OCI-LY1 (cell line): ENCODE measurements around the gene SULT1E1.

Experiments
- H2AFZ ChIP-seq: fragments of 200-600 bp; sonication (generic), shearing (Covaris generic); 2 replicates; pipeline ENCODE4 v1.6.0; 2014; ENCODE audit warnings: antibody characterized with exemption, mild to moderate bottlenecking, low read length
- H3F3A ChIP-seq: fragments of 200-600 bp; sonication (generic), shearing (Covaris generic); 2 replicates; pipeline ENCODE4 v1.6.0; 2014; ENCODE audit warnings: mild to moderate bottlenecking, antibody characterized with exemption, low read length, moderate library complexity; ENCODE audit not compliant: insufficient read depth
- H3K27ac ChIP-seq: fragments of 200-600 bp; sonication (generic); 2 replicates; pipeline ENCODE4 v1.5.1; 2014; ENCODE audit warnings: low read length, mixed run types, mild to moderate bottlenecking, low read depth; ENCODE audit not compliant: poor library complexity, severe bottlenecking
- H3K27me3 ChIP-seq: fragments of 200-600 bp; sonication (generic); 2 replicates; pipeline ENCODE4 v1.6.0; 2014; ENCODE audit warnings: antibody characterized with exemption, mild to moderate bottlenecking, low read length, moderate library complexity; ENCODE audit not compliant: insufficient read depth
- H3K36me3 ChIP-seq: fragments of 200-600 bp; sonication (generic); 2 replicates; pipeline ENCODE4 v1.6.1; 2014; ENCODE audit warnings: mild to moderate bottlenecking, antibody characterized with exemption, low read length, moderate library complexity, mixed read lengths; ENCODE audit not compliant: insufficient read depth
- H3K4me1 ChIP-seq: fragments of 200-600 bp; sonication (generic); 2 replicates; pipeline ENCODE4 v1.5.1; 2014; ENCODE audit warnings: mild to moderate bottlenecking, low read length, moderate library complexity; ENCODE audit not compliant: insufficient read depth, severe bottlenecking
- H3K4me2 ChIP-seq: fragments of 200-600 bp; sonication (generic), shearing (Covaris generic); 2 replicates; pipeline ENCODE4 v1.6.1; 2014; ENCODE audit warnings: low read length
- H3K4me3 ChIP-seq: fragments of 200-600 bp; sonication (generic); 2 replicates; pipeline ENCODE4 v1.5.1; 2014; ENCODE audit warnings: low read length, low read depth, mild to moderate bottlenecking, mixed read lengths; ENCODE audit not compliant: poor library complexity, severe bottlenecking
- H3K79me2 ChIP-seq: fragments of 200-600 bp; shearing (Covaris generic); 2 replicates; pipeline ENCODE4 v1.6.1; 2016; ENCODE audit warnings: mixed run types, low read length, mixed read lengths; ENCODE audit not compliant: insufficient read depth
- H3K9ac ChIP-seq: fragments of 200-600 bp; sonication (generic), shearing (Covaris generic); 2 replicates; pipeline ENCODE4 v1.6.1; 2014; ENCODE audit warnings: mild to moderate bottlenecking, low read length, mixed read lengths
- H3K9me2 ChIP-seq: fragments of 200-600 bp; sonication (generic), shearing (Covaris generic); 2 replicates; pipeline ENCODE4 v1.6.1; 2014; ENCODE audit warnings: low read depth, mild to moderate bottlenecking, low read length, mixed read lengths
- H3K9me3 ChIP-seq: fragments of 200-600 bp; shearing (Covaris generic); 2 replicates; pipeline ENCODE4 v1.6.1; 2014; ENCODE audit warnings: low read length, mixed read lengths
- H4K20me1 ChIP-seq: fragments of 200-600 bp; sonication (generic), shearing (Covaris generic); 2 replicates; pipeline ENCODE4 v1.6.0; 2016; ENCODE audit warnings: mild to moderate bottlenecking, low read length; ENCODE audit not compliant: insufficient read depth
- CTCF ChIP-seq: fragments of 200-600 bp; sonication (generic), shearing (Covaris generic); IDR thresholded peaks from 2 replicates; pipeline ENCODE4 v1.5.1; 2017; ENCODE audit warnings: mild to moderate bottlenecking, antibody characterized with exemption, low read length, moderate library complexity, mixed read lengths
- EZH2 ChIP-seq: fragments of 200-600 bp; sonication (generic), shearing (Covaris generic); IDR thresholded peaks from 2 replicates; pipeline ENCODE4 v1.8.0; 2017; ENCODE audit warnings: borderline replicate concordance, mixed run types, mild to moderate bottlenecking, antibody characterized with exemption, low read length, moderate library complexity, mixed read lengths

Gene SULT1E1

GRCh38 chr4:69843932-69844331, 16.0 kb downstream of the SULT1E1 start:
- H3K27ac ChIP-seq: no peak overlapping the region
- no peaks in the 10 kb centered on the region for H3K27me3 ChIP-seq
- TF ChIP-seq EZH2 (no peak), CTCF (no peak)
- H2AFZ ChIP-seq: no peak overlapping the region
- H3K9me3 ChIP-seq: no peaks in the 10 kb centered on the region
- H3K9ac ChIP-seq: no peak overlapping the region
- H3K9me2 ChIP-seq: no peaks in the 10 kb centered on the region
- no peak overlapping the region for H3K4me2 ChIP-seq
- H3F3A ChIP-seq: no peaks in the 10 kb centered on the region
- no peaks in the 10 kb centered on the region for H4K20me1 ChIP-seq
- no peaks in the 10 kb centered on the region for H3K4me1 ChIP-seq
- no peaks in the 10 kb centered on the region for H3K79me2 ChIP-seq
- H3K36me3 ChIP-seq: no peaks in the 10 kb centered on the region
- no peak overlapping the region for H3K4me3 ChIP-seq

GRCh38 chr4:69843301-69843700, 16.6 kb downstream of the SULT1E1 start:
- Histone ChIP-seq H3F3A (no peaks in the 10 kb centered on the region), H3K9me2 (no peaks in the 10 kb centered on the region), H3K27me3 (no peaks in the 10 kb centered on the region), H3K9ac (no peak overlapping the region), H3K9me3 (no peaks in the 10 kb centered on the region), H2AFZ (no peak overlapping the region), H3K27ac (no peak overlapping the region), H4K20me1 (no peaks in the 10 kb centered on the region), H3K4me1 (no peaks in the 10 kb centered on the region), H3K4me3 (no peak overlapping the region), H3K79me2 (no peaks in the 10 kb centered on the region), H3K4me2 (no peak overlapping the region), H3K36me3 (no peaks in the 10 kb centered on the region)
- TF ChIP-seq EZH2: no peak
- no peak for TF ChIP-seq CTCF

DNA sequence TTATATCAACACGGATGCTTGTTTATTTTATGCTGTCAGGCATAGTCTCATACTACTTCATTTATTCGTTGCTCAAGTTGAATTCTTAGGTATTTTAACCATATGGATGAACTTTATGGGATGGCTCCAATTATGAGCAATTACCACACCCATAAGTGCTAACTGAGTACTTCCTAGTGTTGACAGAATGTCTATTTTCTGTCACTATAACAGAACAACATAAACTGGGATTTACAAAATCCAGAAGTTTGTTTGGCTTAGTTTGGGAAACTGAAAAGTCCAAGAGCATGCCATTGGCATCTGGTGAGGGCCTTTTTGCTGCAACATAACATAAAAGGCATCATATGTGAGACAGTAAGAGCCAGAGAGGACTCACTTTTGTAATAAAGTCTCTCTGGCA, 21.0 kb downstream of the SULT1E1 start:
- H3K36me3 ChIP-seq: no peaks in the 10 kb centered on the region
- no peaks in the 10 kb centered on the region for H4K20me1 ChIP-seq
- no peak overlapping the region for H3K27ac ChIP-seq
- H2AFZ ChIP-seq: no peak overlapping the region
- TF ChIP-seq CTCF (no peak), EZH2 (no peak)
- H3K9me3 ChIP-seq: no peaks in the 10 kb centered on the region
- no peaks in the 10 kb centered on the region for H3F3A ChIP-seq
- no peaks in the 10 kb centered on the region for H3K4me1 ChIP-seq
- no peaks in the 10 kb centered on the region for H3K27me3 ChIP-seq
- no peaks in the 10 kb centered on the region for H3K79me2 ChIP-seq
- H3K9ac ChIP-seq: no peak overlapping the region
- H3K4me3 ChIP-seq: no peak overlapping the region
- H3K4me2 ChIP-seq: no peak overlapping the region
- H3K9me2 ChIP-seq: no peaks in the 10 kb centered on the region
